Stimulated activated CD4-positive, alpha-beta T cell treated with anti-CD3 and anti-CD28 coated beads, Interleukin-2, amount 100 ng/mL, for 24 hours (primary cell): Measurements from ENCODE around the gene CLCN1.

Experiments
- DNase-seq, 2 donors: peaks; one replicate each; pipeline ENCODE4 v3.0.0-alpha.2; 2020

CLCN1 gene

DNA sequence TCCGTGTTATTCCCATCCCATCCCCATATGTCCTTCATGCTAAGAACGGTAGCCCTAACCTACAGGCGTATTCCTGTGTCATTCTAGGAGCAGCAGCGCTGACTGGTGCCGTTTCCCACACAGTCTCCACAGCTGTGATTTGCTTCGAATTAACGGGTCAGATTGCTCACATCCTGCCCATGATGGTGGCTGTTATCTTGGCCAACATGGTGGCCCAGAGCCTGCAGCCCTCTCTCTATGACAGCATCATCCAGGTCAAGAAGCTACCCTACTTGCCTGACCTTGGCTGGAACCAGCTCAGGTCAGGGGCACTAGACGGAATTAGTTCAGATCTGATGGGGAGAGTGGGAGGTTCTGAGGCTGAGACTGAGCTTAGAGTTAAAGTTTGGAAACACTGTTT lies 25.9 kb downstream of the CLCN1 start:
- DNase-seq, result no peak

DNA sequence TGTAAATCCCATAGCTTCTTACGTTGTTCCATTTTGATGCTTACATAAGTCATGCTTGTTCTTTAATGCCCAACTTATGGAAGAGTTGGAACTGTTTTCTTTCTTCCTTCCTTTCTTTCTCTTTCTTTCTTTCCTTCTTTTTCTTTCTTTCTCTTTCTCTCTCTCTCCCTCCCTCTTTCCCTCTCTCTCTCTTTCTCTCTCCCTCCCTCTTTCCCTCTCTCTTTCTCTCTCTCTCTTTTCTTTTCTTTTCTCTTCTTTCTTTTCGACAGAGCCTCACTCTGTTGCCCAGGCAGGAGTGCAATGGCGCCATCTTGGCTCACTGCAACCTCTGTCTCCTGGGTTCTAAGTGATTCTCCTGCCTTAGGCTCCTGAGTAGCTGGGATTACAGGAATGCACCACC lies 27.7 kb downstream of the CLCN1 start:
- DNase-seq, result no peak

DNA sequence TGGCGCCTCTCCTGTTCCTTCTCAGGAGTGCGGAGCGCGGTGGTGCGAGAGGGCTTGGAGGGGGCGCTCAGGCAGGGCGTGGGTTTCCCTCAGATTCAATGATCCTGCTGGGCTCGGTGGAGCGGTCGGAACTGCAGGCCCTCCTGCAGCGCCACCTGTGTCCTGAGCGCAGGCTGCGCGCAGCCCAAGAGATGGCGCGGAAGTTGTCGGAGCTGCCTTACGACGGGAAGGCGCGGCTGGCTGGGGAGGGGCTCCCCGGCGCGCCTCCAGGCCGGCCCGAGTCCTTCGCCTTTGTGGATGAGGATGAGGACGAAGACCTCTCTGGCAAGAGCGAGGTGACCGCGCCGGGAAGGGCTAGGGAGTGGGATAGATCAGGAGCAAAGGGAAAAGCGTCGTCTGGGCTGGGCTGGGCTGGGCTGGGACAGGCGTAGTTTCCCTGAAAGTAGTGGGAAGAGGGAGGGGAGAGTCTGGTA lies 29.6 kb downstream of the CLCN1 start:
- peak; percentile 68 to 75 for DNase-seq

DNA sequence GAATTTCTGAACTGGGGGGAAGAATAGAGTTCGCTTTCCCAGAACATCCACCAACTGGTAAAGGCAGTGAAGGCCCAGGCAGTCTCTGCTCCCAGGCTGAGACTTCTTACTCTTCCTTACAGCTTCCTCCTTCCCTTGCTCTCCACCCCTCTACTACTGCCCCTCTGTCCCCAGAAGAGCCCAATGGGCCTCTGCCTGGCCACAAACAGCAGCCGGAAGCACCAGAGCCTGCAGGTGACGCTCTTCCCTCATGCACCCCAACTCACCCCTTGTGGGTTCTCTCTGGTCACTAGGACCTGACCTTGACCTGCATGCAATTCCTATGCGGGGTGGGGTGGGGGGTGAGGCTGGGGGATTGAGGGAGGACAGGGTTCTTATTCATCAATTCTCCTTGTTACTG lies 30.1 kb downstream of the CLCN1 start:
- DNase-seq, result no peak

DNA sequence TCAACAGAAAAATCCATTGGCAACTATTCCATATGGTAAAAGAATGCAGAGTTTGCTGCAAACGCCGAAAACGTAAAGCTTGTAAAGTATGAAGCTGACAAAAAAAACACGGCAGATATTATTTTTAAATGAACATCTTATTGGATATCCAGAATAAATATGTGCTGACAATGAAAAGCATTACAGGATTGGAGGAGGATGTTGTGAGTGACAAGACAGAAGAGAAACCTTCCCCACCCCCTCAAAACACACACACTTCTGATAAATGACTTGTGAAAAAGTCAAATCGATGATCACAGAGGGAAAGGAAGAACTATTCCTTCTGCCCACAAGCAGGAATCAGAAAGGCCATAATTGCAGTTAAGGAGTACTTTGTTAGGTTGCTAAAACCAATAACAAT lies 32.0 kb downstream of the CLCN1 start:
- no peak for DNase-seq

DNA sequence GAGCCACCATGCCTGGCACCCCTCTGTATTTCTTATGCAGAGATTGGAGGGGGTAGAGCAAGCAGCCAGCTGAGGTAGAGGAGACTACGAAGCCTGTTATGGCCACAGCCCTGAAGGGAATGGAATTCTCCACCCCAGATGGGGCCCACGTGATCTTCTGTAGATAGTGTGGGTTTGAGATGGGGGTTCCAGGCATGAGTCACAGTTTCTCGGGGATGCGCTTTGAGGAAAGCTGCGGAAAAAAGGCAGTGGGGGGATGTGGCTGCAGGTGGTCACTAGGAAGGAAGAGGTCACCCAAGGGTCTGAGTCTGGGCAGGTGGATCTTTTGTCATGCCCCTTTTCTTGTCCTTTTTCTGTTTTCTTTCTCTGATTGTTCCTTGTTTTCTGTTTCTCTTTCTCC lies 35.1 kb downstream of the CLCN1 start:
- no peak for DNase-seq

DNA sequence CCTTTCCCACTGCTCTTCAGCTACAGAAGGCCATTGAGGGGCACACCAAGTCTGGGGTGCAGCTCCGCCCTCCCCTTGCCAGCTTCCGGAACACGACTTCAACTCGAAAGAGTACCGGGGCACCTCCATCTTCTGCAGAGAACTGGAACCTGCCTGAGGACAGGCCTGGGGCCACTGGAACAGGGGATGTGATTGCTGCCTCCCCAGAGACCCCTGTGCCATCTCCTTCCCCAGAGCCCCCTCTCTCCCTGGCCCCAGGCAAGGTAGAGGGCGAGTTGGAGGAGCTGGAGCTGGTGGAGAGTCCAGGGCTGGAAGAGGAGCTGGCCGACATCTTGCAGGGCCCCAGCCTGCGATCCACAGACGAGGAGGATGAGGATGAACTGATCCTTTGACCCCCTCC lies 35.7 kb downstream of the CLCN1 start:
- no peak for DNase-seq

DNA sequence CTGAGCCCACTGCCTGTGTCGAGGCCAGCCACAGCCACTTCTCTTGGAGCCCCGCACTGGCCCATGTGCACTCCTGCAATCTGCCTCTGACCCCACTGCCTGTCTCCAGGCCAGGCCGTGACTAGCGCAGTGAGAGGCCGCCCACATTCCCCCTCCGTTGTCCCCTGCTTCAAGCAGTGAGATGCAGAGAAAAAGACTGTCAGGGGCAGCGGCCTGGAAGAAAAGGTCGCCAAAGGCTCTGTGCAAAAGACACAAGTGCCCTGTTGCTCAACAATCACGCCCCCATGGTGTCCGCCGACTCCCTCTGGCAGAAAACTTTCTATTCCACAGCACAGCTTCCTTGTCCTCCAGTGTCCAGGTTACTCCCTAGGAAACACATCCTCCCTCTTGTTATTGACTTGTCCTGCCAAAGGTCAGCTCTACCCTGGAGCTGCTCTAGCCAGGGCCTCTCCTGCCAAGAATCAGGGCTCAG lies 36.7 kb downstream of the CLCN1 start:
- DNase-seq, result no peak

DNA sequence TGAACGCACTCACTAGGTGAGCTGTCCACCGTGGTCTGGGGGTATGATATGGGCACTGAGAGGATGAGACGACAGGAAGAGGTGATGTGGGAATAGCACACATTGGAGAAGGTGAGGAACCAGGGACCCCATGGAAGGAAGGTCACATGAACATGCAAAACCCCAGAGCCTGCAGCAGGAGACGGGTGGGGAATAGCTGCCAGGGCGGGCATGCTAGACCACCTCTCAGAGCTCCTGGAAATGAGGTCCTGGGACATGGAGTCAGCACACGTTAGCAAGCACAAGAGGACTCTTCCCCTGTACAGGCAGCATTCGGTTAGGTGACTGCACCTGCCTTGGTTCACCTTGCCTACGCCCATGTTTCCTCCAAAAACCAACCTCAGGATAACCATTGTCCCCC lies 38.5 kb downstream of the CLCN1 start:
- DNase-seq, result no peak

DNA sequence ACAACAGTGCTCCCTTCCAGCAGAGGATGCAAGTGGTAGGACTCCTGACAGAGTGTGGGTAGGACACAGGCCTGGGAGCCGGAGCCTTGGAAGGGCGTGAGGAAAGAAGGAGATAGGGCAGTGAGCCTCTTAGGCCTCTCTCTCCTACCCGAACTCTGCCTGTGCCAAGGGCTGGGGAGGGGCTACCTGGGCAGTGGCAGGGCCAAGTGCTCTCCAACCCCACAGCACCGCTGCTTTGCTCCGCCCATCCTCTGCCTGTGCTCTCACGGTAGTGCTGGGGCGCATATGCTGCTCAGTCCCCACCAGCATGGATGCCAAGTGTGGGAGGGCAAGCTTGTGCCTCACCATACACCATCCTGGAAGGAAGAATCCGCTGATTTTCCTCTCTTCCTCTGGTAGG lies 39.1 kb downstream of the CLCN1 start:
- no peak for DNase-seq

DNA sequence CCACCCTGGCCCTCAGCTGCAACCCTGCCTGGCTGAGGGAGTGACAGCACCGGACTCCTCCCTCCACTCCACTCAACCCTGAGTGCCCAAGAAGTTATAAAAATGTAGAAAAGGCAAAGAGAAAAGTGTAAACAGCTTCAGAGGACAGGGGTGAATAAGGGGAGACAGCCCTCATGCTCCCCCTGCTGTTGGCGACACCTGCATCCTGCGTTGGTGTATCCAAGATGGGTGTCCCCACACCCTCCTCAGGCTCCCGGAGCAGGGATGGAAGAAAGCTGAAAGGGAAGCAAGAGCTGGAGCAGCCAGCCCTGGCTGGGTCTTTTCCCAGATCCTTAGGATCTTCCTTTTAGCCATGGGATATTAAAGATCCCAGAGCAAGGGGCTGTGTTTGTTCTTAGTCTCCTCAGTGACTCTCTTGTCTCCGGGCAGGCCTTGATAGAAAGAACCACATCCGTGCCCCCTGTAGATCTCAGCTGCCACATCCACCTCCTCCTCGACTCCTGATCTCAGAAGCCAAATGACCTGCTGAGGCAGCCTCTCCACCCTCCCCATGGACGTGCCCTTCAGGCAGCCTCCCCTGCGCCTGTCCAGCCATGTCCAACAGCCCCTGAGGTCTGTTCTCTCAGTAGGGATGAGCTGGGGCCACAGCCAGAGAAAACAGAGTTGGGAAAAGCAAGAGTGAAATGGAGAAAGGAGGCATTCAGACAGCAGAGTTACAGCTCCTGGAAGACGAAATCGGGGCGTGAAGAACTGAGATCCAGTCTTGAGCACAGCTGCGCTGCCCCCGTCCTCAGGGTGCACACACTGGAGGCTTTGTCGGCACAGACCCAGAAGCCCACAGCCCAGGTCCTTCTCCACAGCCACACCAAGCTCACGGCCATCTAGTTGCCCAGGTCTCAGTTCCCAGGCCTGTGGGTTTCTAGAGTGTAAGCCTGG lies 39.8 kb downstream of the CLCN1 start:
- no peak for DNase-seq

DNA sequence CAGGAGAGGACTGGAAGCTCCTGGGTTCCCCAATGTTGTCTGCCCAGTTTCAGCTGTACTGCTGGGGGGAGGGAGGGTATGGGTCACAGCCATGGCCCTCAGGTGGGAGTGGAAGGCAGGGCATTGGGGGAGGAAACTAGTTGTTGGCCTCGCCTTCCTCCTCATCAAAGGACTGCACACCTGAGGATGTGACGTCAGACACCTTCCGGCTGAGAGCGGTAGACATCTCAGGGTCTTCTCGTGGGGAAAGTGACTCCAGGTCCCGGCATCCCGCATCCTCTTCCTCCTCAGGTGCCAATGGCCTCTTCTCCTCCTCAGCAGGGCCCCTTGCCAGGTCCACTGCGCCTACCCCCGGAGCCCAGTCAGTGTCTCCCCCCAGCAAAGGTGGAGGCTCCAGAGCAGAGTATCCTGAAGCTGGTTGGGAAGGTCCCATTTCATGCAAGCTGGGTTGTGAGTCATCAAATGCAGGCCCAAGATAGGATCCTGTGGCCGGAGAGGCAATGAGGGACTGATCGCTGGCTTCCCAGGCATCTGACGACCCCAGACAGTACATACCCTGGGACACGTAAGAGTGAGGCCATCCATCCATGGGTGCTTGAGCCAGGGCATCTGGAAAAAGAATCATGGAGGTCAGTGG lies 40.6 kb downstream of the CLCN1 start:
- DNase-seq, result no peak

DNA sequence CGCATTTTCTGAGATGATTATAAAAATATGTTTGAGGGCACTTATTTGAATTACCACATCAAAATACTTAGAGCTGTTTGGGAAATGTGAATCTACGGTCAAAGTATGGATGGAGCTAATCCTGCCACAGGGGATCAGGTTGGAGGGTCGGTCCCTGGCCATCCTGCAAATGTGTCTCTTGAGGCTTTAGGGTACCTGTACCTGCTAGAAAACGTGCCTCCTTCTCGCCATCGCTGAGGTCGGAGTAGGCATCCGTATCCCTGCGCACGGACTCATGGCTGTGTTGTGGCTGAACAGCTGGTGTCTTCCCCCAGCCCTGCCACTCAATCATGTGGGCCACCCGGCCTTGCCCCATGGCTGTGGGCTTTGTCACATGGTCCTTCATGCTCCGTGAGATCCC lies 42.7 kb downstream of the CLCN1 start:
- DNase-seq, result no peak

DNA sequence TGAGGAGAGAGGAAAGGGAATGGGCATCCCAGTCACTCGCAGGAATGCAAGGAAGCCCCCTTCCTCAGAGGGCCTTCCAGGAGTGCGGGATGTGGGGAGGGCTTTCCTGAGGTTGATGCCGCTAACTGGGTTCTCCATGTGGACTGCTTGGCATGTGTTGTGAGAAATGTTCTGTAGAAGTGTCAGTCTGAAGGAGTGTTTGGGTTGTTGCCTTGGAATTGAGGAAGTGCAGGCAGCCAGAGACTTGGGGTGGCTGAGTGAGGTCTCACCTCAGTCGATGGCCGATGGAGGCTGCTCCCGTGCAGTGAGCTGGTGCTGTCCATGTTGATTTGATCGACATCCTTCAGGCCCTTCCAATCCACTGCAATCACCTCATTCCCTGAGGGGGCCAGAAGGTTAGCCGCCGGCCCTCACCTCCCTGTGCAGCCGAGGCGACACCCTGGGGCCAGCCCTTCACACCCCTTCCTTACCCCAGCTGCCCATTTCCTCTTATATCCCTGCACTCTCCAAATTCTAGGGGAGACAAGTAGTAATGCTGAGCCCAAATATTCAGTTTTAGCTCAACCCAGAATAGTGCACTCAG lies 44.0 kb downstream of the CLCN1 start:
- DNase-seq, result no peak

DNA sequence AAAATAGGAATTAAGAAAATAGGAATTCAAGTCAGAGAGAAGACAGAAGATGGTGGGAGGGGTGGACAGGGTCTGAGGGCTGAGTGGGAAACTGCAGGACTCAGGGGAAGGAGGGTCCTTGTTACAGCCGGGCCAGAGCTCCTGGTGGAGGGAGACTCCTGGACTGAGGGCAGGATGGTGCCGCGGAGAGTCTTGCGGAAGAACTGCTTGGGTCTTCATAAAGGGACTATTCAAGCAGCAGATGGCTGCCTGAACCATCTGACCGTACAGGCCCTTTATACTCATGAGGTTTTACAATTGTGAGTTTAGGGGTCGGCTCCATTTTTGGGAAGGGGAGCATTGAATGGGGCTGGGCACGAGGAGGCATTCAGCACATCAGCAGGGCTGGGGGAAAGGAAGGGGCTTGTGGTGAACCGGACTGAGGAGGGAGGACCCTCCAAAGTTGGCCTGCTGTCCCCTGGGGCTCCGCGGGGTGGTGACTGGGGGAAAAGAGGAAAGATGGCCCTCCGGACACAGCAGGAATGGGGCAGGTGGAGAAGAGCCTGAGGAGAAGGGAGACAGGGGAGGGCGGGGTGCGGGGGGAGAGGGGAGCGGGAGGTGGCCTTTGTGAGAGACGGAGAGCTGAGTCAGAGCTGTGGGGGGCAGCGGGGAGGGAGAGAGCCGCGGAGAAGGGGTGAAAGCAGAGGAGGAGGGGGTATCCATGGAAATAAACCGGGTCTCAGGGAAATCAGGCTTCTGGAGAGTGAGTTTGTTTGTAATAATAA lies 45.1 kb downstream of the CLCN1 start:
- no peak for DNase-seq

DNA sequence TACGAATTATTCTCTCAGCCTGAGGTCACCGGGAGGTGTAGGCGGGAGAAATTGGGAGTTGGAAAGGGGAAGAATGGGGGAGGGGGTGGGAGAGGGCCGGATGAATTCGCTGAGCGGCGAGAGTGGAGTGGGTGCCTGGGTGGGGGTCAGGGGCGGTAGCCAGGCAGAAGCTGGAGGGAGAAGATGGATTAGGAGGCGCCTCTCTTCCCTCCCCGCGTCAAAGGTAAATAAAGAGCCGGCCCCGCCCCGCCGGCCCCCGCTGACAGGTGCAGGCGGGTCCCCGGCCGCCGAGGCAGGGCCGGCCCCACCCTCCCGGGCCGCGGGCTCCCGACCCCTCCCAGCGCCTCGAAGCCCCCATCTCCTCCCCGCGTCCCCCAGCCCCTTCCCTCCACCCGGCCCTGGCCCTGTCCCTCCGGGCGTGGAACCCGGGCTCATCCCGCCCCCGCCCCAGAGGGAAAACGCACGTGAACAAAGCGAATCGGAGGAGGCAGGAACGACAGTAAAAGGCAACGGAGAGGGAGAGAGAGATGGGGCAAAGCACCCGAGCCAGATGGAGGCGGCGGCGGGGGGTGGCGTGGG lies 45.7 kb downstream of the CLCN1 start:
- DNase-seq, result no peak

DNA sequence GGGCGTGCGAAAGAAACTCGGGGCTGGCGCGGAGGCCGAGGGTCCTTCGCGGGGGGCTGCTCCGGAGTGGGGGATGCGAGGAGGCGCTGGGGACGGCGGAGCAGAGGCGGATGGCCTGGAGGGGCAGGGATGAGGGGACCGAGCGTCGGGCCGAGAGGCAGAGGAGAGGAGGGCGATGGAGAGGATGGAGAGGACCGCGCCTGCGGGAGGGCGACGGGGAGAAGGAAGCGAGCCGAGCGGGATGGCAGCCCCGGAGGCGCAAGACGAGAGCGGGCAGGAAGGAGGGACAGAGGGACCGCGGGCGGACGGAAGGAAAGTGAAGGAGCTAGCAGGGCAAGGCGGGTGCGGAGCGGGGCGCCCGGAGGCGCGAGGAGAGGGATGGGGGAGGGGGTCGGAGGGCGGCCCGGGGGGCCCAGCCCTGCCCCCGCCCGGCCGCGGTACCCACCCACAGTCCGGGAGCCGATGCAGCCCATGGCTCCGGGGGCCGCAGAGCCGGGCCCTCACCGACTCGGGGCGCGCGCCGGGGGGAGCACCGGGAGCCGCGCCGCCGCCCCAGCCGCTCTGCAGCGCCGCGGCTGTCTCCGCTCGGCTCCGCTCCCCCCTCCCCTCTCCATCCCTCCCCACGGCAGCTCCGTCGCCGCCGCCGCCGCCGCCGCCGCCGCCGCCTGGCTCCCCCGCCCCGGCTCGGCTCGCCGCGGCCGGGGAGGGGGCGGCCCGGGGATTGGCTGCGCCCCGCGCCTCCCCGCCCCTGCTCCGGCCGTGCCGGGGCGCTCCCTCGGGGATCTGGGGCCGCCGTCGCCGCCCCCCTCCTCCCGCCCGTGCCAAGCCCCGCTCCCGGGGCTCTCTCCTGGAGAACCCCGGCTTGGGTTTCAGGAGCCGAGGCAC lies 46.5 kb downstream of the CLCN1 start, which contains the start of gene FAM131B:
Gene FAM131B (minus strand): TSS at position 583 of the 885 bp plus-strand sequence. CDS start 110 bp downstream, at position 473.
- peak; percentile 35 to 48 for DNase-seq

DNA sequence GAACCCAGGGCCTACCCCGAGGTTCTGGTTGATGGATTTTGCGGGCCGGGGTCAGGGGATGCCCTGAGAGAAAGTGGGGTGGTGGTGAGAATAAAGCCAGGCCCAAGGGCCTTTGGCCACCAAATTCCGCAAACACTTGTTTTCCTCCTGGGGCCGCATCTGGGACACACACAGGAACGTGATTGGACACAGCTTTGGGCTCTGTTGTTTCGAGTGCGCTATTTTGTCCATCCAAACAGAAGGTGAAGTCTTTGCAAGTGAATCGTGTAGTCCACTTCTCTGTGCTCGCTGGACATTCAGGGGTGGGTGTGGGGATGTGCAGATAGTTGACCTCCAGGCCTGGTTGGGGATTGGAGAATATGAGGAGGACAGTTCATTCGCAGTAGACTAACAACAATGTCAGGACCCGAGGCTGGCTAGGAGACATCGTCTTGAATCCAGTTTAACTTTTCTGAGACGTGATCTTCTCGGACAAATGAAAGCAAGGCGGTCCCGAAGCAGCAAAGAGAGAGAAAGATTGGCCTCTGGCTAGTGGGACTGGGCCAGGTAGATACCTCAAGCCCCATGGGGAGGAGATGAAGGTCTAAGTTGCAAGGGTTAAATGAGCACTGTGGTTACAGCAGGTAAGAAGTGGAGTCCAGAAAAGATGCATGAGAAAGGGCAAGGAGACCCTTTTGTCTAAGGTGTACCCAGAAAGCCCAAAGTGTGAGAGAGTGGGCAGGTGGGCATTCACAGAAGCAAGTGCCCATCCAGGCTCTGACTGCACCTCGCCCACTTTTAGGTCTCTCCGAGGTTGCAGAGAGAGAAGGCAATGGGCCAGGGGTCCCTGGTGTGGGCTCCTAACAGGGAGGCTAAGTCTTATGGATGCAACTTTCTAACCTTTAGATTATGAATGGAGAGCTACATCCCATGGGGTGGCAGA lies 47.4 kb downstream of the CLCN1 start:
- no peak for DNase-seq

DNA sequence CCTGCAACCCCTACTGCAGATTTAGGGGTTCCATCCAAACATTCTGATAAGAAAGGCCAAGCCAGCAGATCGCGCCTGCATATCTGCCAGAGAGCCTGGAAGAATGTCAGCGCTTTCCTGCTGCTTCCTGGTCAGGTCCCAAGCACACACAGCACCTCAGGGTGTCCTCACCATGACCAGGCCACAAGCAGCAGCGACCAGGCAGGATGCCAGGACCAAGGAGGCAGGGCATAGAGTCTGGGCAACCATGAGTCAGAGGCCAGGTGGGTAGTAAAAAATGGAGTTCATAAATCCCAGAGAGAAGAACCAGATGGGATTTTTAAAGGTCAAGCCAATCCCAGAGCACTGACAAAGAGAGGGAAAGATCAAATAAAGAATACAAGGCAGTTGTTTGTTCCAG lies 52.1 kb downstream of the CLCN1 start:
- no peak for DNase-seq

DNA sequence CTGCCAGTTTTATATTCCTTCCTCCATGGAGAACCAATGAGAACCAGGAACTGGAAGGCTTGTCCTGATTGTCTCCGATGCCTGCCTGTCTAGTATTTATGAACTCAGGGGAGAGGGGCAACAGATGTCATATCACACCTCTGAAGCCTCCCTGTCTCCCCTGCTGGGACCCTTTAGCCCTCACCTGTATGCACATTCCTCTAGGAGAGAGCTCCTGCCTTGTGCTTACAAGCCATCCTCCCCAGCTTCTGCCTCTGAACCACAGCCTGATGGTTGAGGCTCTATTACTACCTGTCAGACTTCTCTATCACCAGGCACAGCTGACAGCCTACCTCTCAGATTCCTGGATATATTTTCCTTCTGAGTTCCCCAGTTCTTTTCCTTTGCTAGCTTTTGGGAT lies 52.5 kb downstream of the CLCN1 start:
- no peak for DNase-seq
